HG02759 (cell line): ENCODE data around the gene RYR3.

Experiments
- ATAC-seq: cut with Tn5 transposase; IDR thresholded peaks from one replicate; pipeline ENCODE4 v1.9.1; 2021; ENCODE audit warnings: mild to moderate bottlenecking, moderate library complexity; ENCODE audit not compliant: unreplicated experiment

The RYR3 gene

DNA sequence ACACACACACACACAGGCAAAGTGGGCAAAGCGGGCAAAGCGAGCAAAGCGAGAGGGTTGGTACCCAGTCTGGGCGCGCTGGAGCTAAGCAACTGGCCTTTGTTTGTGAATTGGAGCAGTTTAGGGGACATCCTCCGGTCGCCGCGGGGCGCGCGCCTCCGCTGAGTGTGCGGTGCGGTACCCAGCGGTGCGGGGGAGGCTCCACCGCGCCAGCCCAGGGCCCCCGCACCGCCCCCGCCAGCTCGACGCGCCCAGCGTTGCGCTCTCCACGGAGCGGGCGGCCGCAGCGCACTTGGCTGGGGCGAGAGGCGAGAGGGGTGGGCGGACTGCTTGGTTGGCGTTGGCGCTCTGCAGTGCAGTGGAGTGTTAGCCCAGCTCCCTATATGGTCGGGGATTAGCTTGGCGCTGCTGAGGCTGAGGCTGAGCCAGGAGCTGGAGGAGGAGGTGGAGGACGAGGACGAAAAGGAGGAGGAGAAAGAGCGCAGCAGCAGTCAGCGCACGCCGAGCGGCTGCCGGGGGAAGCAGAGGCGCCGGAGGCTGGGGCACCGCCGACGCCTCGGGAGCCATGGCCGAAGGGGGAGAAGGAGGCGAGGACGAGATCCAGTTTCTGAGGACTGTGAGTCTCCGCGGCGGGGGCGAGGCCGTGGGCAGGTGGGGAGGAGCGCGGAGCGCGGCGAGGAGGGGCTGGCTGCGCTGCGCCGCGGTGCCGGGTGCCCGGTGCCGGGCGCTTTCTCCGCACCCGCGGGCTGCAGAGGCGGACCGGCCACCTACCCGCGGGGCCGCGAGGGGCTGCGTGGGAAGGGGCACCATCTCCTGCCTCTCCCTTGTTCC lies at the start of gene RYR3:
Gene RYR3, plus strand, starts transcription at position 487 of the 831 bp plus-strand sequence. Its CDS starts 79 bp downstream, at position 566.
- no peak for ATAC-seq

DNA sequence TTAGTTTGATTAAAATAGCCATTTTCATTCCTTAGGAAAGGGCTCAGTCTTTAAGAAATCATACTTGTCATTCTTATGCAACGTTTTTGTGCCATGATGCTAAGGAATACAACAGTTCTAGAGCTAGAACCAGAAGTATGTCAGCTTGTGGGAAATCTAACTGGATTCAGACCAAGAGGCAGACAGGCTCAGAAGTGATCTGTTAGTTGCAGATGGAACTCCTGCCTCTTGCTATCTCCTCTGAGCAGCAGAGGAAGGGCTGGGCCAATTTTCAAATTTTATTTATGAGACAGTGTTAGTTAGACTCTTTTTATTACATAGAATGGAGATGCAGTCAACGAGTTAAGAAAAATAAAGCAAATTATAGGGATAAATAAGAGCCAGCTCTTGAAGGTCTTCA lies 48.5 kb upstream of the RYR3 start:
- ATAC-seq = no peak

DNA sequence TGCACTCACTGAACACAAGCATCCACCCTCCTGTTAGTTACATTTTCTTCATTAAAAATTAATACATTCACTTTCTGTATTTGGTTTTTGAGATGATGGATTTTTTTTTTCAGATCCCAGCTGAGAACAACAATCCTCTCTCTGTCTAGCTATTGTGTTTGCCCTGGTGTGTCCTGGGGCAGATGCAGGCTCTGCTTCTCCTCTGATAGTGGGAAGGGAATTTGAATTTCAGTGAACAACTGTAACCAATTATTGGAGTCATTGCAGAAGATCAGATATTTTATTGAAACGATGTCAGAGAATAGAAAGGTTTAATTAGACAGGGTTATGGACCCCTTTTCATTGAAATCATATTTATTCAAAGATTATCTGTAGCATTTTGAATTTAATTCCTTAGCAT lies 33.1 kb upstream of the RYR3 start:
- no peak for ATAC-seq

DNA sequence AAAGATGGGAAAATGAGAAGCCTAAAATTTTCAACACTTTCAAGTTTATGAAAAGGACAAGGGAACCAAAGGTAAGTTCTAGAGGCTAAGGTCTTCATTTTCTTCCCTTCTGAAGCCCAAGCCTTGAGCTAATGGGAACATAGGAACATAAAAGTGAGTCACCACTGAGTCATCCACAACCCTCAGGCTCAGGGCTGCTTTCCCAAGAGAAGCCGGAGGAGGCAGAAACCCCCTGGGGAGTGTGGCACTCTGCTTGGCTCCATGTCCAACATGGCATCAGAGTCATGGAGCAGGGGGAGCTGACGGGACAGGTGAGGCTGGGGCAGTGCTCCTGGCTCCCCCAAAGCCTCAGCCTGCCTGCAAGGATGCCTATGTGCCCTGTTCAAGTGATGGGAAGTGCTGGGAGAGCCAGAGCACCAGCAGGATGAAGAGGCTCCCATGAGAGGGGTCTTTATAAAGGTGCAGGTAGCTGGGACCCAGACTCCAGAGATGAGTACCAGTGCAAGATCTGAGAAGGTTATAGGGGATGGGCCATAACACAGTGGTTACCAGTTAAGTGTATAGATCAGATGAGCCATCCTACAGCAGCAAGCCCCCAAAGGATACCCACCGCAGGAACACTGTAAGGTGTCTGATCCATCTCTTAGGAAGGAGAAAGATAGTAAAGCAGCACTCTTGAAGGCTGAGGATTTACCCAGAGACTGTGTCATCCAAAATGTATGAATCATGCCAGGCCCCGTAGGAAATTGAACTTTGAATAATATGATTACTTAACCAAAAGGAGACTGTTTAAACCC lies 31.8 kb upstream of the RYR3 start:
- no peak for ATAC-seq

DNA sequence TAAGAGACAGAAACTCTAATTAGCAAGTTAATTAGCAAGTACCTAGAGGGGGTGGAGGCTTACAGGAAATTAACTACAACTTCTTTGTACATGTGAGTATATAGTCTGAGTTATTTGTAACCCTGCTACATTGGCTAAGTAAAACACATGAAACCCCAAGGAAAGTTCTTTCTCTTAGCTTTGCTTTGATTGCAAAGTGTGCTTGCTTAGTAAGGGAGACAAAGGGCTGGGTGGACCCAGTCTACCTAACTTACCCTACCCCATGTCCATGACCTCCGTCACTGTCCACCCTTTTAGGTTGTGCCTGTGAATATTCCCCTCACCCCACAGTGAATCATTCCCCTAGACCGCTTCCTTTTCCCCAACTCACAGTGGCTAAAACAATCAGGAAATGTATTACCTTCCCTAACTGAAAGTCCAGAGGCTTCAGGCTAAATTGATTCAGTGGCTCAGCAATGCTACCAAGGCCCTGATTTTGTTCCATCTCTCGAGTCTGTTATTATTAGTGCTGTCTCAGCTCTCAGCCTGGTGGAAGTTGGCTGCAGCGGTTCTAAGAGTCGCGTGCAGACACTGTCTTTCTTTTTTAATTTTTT lies 31.1 kb upstream of the RYR3 start:
- ATAC-seq = no peak

DNA sequence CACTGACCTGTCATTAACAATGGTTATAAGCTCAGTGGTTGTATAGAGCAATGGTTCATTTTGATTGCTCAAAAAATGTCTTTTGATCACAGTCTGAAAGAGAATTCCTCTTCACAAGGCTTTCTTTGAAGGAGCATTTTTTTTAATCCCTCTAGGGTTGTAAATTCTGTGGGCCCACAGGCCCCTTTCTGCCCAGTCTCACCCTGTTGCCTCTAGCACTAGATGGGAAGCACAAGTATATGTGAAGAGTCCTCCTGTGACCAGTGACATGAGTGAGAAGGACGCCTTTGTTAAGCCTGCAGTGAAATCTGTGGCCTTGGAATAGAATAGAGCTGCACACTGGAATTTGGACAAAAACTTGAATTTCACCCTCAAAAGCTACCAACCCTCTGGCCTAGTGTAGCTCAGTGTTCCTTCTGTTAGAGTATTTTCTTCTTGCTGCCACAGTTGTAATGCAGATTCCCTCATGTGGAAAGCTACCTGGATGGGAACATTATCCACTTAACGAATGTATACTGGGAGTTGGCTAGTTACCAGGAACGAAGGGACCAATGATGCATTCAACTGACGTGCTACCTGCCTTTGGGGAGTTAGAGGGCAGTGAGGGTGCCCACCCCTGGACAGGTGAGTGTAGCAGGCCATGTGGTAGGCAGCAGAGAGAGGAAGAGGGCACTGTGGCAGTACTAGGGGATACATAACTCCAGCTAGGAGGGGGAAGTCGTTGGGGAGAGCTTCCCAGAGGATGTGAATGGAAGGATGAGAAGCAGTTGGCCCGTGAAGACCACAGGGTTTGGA lies 28.3 kb upstream of the RYR3 start:
- ATAC-seq = no peak

DNA sequence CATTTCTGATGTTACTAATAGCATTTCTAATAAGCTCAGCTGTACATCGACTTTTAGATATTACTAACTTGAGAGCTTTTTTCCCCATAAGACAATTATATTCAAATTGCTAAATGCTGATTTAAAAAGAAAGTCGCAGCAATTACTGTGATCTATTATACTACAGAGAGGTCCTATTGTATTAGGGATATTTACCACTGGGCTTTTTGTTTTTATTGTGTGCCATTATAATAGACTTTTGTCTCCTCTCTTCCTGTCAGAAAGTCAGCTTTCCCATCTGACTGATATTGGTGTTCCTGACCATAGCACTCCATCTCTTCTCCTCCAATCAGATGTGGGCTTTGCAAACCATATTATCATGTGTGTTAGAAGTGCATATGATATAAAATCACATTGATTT lies 27.2 kb upstream of the RYR3 start:
- no peak for ATAC-seq

DNA sequence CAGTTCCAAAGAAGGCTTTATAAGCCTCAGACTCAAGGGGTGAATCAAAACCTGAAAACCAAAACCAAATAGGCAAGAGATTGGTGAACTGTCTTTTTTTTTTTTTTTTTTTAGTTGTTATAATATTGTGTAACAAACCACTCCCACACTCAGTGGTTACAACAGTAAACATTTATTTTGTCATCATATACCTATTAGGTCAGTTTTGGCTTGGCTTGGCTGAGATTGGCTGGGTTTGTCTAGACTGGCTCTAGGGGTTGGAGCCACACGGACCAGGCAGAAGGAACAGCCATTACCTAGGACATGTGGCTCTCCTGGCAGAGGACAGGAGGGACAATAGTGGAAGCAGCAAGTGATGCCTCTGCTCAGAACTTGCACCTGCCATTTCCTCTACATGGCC lies 26.4 kb upstream of the RYR3 start:
- ATAC-seq = no peak

DNA sequence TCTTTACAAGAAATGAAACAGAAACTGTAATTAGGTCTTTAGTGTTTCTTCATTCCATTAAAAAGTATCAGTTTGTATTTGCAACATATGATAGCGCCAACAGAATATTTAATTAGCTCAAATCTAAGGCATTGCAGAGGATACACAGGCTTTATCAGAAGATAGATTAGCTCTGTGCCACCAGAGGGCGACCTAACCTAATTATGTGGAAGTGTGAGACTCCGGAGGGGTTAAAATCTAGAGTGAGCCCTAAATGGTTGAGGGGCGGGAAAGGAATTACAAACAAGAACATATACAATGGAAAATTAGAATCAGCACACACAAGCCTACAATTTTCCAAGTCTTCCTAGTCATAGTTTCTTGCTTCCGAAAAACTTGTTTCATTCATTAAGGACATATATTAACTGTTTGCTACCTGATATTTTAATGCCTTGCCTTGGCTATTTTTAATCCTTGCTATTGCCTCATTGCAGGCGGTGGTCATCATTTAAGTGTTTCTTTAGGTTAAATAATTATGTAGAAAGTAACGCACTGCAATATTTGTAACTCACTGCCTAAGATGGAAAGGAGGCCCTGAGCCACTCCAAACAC lies 18.0 kb upstream of the RYR3 start:
- ATAC-seq = peak; percentile 62

DNA sequence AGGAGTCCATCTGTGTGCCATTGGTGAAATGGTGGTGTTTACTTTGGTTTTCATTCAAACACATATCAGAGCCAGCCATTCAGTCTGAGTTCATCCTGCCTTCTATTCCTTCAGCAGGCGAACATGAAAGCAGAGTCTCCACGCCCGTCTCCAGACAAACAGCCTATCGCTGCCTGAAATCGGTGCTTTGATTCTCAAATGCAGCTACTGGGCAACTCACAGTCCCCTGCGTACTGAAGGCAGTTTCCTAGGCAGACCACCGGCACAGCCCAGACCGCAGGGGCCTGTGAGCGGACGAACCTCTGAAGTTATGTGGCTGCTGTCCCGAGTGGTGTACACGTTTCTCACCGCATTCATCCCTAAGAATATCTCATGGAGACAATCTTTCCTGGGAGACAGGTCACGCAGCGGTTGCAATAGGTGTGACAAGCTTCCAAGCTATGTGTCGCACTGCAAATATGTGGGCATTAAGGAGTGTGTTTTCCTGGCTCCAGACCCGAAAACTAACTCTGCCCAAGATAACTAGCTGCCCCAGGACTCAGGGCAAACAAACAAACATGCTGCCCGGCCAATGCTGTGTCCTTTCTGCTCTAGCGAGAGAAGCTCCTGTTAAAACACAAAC lies 16.9 kb upstream of the RYR3 start:
- ATAC-seq = no peak

DNA sequence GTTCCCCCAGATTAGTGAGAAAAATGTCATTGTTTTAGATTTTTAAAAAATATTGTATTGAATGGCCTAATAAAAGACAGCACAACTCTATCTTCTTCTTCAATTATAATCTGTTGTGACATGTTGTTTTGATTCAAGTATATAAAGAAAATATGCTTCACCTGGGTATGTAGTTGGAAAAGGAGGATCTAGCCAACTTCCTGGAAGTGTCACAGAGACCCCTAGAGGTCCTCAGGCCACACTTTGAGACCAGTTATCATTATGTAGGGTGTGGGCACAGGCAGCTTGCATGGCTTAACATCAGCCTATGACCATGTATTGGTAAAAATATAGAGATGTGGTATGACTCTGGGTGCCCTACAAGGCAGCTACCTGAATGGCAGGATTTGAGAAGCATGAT lies 14.7 kb upstream of the RYR3 start:
- ATAC-seq = no peak

DNA sequence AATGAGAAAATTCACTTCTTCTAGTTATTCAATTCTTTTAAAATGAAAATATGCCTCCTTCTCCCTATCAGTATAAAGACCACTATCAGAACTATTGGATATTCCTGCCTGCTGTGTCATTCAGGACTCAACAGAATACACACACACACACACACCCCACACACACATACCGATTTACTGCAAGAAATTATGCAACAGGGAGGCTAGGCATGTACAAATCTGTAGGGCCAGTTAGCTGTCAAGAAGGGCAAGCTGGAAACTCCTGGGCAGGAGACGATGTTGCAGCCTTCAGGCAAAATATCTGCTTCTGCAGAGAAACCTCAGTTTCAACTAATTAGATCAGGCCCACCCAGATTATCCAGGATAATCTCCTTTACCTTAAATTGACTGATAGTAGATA lies 13.9 kb upstream of the RYR3 start:
- no peak for ATAC-seq

DNA sequence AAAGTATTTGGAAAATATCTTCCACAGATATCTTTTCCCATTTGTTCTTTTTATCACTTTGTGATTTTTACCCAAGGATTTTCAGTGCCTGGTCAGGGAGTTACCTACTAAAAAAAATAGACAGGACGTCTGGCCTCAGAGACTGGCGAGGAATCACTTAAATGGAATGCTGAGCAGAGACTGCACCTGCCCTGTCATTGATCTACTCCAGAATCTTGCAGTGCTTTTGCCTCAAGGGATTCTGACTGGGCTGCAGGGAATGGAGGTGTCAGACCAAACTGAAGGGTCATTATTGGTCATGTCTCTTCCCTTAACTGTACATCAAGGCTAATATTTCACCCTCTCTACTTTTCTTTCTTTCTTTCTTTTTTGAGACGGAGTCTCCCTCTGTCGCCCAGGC lies 12.1 kb upstream of the RYR3 start:
- no peak for ATAC-seq

DNA sequence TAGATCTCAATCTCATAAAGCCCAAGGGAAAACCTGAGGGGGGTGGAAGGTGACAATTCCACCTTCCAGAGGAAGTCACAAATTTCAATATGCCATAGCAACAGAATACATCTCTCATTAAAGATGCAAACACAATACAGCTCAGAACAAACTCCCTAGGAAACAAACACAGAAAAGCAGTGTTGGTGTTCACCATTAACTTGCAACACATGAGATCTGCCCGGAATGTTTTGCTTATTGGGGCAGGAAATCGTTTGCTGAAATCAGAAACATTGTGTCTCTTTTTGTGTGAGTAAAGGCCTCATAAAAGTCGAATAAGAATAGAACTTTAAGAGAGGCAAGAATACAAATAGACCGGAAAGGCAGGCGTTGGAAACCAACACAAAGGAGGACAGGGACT lies 5.8 kb upstream of the RYR3 start:
- ATAC-seq = no peak

DNA sequence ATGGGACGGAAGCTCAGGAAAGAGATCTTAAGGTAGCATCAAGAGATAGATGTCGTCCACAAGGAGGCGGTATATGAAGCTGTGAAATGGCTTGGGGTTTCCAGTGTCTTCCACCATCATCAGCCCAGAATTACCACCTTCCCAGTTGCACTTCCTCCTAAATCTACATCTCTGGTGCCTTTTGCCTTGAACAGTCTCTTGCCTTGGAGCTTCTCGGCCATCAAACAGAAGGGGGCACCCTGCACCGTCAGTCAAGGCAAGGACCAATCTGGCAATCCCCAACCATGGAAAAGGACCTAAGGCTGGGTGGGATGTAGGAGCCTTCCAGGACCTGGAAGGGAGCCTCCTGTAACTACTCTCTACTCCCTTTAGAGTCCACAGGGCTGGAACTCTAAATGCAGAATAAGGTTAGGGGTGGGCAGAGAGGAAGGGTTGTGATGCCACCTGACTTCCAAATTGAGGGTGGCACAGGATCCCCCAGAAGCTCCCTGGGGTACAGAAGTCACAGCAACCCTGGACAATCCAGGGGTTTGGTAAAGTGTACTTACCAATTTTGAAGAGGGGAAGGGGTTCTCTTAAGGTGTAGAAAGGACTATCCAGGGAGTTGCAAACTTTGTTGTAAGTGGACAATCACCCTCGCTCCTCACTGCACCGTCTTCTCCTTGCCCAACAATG lies 1.0 kb upstream of the RYR3 start:
- peak; percentile 70 for ATAC-seq

DNA sequence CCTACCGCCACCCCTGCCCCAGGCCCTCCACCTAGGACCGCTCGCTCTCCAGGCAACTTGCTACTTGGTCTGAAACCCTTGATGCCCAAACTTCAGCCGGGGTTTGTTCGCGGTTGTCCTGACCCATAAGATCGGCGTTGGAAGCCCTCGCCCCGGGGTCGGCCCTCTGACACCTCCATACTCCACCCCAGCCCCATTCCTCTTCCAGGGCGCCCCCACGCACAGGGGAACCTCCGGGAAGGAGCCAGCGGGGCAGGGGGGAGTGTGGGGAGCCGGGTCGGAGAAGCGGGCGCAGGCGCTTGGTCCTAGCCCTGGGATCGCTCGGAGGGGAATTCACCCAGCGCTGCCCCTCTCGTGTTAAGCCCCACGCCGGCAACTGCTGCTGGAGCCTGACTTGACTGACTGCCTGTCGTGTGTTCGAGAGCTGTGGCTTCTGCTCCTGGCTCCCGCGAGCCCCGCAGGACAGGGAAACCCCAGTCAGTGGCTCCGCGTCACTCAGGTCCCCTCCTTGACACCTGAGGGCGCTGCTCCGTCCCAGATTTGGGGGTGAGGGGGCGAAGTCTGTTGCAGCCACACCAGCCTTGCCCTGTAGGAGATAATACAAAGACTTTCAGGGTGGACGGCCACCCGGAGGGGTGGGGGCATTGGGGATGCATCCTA lies 675 bp downstream of the RYR3 start:
- ATAC-seq = no peak

DNA sequence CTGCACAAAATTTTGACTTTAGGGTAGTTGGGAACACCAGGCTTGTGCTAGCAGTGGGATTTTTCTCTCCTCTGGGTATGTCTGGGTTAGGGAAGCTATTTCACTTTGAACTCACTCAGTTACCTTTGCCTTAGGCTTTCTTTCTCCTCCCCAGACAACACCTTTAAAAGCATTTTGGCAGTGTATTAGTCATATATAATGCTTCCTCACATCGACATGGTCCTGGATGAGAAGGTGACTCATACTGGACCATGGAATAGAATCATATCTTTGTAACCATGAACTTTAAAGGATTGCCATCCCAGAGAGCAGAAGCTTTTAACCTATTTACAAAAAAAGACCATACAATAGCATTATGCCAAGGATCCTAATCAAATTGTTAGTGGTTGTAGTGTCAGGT lies 2.7 kb downstream of the RYR3 start:
- ATAC-seq = no peak

DNA sequence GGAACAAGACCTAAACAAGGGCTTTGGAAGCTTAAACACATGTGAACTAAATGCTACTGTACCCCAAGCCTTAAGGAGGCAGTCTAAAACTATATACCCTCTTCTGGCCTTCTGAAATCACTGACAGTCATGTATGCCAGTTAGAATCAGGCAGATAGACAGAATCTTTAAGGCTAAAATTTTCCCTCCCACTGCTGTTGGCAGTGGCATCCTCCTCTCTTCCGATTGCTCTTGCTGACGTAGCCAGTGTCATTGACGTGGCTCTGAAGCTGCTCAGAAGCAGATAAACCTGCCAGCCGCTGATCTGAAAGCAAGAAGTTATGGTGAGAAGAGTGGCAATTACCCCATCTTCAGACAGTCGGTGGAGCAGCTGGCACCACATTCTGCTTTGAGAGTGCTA lies 3.3 kb downstream of the RYR3 start:
- no peak for ATAC-seq

DNA sequence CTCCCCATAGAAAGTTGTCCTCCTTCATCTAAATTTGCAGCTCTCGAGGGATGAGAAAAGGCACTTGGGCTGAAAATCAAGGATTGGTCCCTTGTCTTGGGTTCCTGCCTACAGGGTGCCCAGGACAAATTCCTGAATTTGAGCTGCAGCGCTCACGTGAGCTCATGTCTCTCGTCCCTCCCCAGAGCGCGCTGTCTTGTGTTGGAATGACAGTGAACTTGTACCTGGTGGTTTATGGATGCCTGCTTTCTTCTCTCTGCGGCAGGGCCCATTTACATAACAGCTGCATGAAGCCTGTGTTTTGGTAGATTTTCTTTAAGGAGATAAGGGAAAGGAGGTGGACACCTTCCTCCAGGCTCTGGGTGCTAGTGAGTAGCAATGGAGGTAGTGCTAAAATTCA lies 4.3 kb downstream of the RYR3 start:
- no peak for ATAC-seq
